SH-SY5Y (cell line): Measurements from ENCODE around the gene NRIP1.

Experiments used
- GATA2 ChIP-seq: IDR thresholded peaks from 2 replicates; pipeline ENCODE4 v1.6.1; 2011; ENCODE audit warnings: mild to moderate bottlenecking, low read depth, low read length
- GATA3 ChIP-seq: IDR thresholded peaks from 2 replicates; pipeline ENCODE4 v1.6.1; 2011; ENCODE audit warnings: low read depth, mild to moderate bottlenecking, low read length, moderate library complexity

NRIP1 gene

GRCh38 chr21:14993115-14993514 is 71.7 kb downstream of the NRIP1 start:
- TF ChIP-seq GATA2 (no peak), GATA3 (no peak)

DNA sequence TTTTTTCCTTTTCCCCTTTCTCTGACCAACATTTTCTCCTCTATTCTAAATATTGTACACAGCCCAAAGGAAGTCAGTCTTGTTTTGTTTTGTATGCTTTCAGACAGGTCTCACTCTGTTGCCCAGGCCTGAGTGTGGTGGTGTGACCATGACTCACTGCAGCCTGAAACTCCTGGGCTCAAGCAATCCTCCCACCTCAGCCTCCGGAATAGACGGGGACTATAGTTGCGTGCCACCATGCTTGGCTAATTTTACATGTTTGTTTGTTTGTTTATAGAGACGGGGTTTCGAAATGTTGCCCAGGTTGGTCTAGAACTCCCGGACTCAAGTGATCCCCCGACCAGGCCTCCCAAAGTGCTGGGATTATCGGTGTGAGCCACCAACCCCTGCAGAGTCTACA is 72.8 kb downstream of the NRIP1 start:
- TF ChIP-seq GATA3 = no peak
- TF ChIP-seq GATA2 = no peak

- TF ChIP-seq GATA2 (no peak), GATA3 (no peak)
Measured at GRCh38 chr21:14989359-14989758, 75.4 kb downstream of the NRIP1 start.

DNA sequence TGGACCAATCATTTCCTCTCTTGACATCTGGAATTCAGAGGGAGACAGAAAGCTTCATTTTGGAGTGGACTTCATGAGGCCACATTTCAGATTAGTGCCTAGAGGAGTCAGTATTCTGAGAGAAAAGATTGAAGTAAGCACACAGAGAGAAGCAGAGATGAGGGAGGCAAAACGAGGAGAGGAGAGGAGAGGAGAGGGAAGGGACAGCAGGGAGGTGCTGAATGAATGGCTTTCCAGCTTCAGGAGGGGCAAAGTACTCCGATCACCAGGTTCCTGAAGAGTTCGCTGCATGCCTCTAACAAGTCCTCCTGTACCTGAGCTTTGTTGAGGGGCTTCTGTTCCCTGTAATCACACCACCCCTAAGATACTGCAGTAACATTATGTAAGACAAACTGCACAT is 76.0 kb downstream of the NRIP1 start:
- TF ChIP-seq GATA3 (no peak), GATA2 (no peak)

DNA sequence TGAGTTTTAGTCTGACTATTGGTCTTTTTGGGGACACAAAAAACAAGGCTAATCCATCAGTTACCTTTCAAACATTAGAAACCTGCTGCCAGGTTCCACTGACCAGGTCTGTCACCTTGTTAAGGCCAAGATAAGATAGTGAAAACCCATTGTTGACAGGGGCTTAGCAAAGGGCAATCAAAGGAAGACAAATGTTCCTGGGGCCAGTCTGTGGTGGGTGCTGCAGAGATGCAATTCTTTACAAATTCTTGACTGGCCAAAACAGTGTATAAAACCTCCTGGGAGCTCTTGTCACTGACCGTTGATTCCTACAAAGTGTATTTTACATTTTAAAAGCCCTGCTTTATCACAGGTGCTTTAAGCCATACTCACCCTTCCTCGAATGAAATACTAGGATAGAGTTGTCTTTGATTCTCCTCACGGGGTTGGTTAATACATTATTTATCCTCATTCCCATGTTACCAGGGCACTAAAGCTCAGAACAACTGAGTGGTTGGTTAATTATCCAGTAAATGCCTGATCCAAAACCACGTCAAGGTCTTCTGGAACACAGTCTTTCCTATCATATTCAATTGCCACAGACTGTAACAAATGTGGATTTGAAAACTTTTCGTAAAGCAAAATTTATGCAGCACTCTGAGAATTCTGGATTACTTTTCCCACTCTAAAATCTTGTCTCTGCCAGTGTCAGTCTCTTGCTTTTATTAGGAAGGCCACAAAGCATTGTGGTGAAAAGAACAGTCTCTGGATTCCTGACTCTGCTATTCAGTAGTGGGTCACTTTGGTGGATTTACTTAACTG is 77.2 kb downstream of the NRIP1 start:
- TF ChIP-seq GATA3 (no peak), GATA2 (no peak)

GRCh38 chr21:14985306-14985705 is 79.5 kb downstream of the NRIP1 start:
- TF ChIP-seq GATA2 (no peak), GATA3 (no peak)

DNA sequence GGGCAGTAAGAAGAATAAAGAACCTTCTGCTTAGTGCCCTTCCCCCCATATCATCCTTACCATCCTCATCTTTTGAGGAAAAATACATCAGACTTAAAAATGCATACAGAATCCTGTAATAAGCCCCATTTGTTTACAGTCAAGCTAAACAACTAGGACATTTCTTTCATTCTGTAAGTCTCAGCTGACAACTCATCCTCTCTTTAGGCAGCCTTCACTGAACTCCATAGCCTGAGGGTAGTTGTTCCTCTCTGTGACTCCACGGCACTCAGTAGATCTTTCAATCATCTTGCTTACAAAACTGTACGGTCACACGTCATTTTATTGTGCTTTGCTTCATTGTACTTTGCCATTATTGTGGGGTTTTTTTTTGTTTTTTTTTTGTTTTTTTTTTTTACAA is 82.5 kb downstream of the NRIP1 start:
- TF ChIP-seq GATA2 = no peak

DNA sequence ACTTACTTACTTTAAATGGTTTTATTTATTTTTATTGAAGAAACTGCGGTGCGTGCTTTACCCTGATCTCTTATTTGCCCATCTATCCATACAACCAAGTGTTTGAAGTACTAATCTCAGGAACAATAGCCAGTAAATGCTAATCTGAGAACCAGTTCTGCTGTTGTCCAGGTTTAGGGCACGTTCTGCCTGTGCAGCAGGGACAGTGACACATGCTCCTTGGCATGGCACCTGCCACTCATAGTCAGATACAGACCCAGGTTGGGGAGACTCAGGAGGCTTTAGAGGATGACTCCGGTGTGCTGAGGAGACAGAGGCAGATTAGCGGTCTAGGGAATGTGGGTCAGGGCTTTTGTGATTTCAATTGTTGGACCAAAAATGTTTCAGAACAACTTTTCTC is 83.6 kb downstream of the NRIP1 start:
- no peak for TF ChIP-seq GATA2
- no peak for TF ChIP-seq GATA3

GRCh38 chr21:14979264-14979663 is 85.5 kb downstream of the NRIP1 start:
- TF ChIP-seq GATA3 = no peak

GRCh38 chr21:14977814-14978213 is 87.0 kb downstream of the NRIP1 start:
- no peak for TF ChIP-seq GATA2

GRCh38 chr21:14975136-14975919 is 89.5 kb downstream of the NRIP1 start:
- no peak for TF ChIP-seq GATA2
- no peak for TF ChIP-seq GATA3

- TF ChIP-seq GATA3 (no peak), GATA2 (no peak)
Measured at GRCh38 chr21:14972678-14973077, 92.1 kb downstream of the NRIP1 start.

DNA sequence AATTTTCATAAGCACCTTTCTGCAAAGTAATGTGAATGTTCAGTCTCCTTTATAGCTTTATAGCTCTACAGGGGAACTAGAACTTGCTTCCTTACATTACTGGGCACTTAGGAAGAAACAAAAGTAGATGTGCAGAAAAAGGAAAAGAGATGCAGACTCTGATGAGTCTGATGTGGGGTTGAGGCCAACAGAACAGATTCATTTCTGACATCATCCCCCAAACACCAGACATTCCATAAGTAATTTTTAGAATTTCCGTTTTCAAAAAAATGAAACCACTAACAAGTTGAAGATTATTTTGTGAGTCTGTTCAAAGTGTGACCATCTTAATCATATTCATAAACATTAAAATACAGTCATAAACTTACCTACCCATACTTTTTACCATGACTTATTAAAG is 96.0 kb downstream of the NRIP1 start:
- TF ChIP-seq GATA3 (no peak), GATA2 (no peak)

GRCh38 chr21:14968029-14968428 is 96.8 kb downstream of the NRIP1 start:
- TF ChIP-seq GATA2 = no peak
- TF ChIP-seq GATA3 = no peak

- TF ChIP-seq GATA3 (no peak), GATA2 (no peak)
Measured at GRCh38 chr21:14964621-14965020, 100.2 kb downstream of the NRIP1 start.

- no peak for TF ChIP-seq GATA2
- TF ChIP-seq GATA3 = no peak
Measured at GRCh38 chr21:14962217-14962616, 102.6 kb downstream of the NRIP1 start.
